Measurements from ENCODE around the gene OTX1.
"Not testable (repeated sequence)": the region's sequence is repeated elsewhere in the genome, so short reads cannot be mapped to it uniquely, and the experiment has no call there.

OTX1 gene

DNA sequence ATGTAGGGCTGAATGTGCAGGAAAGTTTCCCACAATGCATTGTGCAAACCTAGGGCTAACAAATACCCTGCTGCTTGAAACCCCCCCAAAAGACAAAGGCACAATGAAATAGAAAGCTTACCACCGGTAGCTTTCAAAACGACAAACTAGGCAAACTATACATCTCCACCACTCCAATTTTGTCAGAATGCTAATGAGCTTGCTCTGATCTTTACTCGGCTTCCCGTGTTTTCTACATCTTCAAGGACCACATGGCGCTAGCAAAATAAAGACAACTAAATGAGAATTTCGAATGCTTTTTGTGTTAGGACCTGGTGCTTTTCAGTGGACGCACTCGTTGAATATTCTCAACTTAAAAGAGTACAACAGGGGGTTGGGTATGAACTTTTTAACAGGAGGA is 37.2 kb upstream of the OTX1 start:
- no peak overlapping the region for H3K27ac ChIP-seq
- TF ChIP-seq, protein P1, sequence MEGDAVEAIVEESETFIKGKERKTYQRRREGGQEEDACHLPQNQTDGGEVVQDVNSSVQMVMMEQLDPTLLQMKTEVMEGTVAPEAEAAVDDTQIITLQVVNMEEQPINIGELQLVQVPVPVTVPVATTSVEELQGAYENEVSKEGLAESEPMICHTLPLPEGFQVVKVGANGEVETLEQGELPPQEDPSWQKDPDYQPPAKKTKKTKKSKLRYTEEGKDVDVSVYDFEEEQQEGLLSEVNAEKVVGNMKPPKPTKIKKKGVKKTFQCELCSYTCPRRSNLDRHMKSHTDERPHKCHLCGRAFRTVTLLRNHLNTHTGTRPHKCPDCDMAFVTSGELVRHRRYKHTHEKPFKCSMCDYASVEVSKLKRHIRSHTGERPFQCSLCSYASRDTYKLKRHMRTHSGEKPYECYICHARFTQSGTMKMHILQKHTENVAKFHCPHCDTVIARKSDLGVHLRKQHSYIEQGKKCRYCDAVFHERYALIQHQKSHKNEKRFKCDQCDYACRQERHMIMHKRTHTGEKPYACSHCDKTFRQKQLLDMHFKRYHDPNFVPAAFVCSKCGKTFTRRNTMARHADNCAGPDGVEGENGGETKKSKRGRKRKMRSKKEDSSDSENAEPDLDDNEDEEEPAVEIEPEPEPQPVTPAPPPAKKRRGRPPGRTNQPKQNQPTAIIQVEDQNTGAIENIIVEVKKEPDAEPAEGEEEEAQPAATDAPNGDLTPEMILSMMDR (IDR thresholded peaks at IDR 0.05) = no peak
- no peak for TF ChIP-seq ZFX (IDR thresholded peaks at IDR 0.05; ENCODE audit: borderline replicate concordance)

DNA sequence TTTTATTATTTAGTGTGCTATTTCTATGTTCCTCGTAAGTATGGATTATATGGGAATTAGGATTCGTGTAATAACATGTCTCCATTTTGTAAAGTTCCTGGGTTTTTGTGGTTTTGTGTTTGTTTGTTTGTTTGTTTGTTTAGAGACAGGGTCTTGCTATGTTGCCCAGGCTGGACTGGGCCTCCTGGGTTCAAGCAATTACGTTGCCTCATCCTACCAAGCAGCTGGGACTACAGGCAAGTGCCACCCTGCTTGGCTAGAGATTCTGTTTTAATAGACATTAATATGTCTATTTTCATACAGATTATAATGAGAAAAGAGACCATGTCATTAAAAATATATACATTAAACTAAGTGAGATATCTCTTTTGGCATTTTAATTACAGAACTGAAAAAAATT is 35.2 kb upstream of the OTX1 start:
- no peak overlapping the region for H3K27ac ChIP-seq
- TF ChIP-seq, protein P1 (IDR thresholded peaks at IDR 0.05) = no peak
- no peak for TF ChIP-seq ZFX (IDR thresholded peaks at IDR 0.05; ENCODE audit: borderline replicate concordance)

DNA sequence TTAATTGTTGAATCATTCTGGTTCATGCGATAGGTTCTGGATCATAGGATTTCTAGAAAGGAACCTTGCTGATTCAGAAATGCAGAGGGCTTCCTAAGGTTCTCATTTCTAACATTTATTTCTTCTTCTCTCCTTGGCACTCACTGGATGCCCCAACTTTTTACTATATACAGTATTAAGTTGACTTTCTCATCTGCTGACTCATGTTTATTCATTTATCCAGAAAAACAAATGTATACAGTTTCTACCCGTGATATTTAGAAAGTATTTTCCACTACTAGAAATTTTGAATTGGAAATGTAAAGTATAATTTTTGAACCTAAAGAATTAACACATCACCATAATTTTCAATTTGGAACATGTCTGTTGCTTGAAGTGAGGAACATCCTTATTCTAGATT is 32.2 kb upstream of the OTX1 start:
- H3K27ac ChIP-seq = no peak overlapping the region
- TF ChIP-seq, protein P1 (IDR thresholded peaks at IDR 0.05) = no peak
- no peak for TF ChIP-seq ZFX (IDR thresholded peaks at IDR 0.05; ENCODE audit: borderline replicate concordance)

DNA sequence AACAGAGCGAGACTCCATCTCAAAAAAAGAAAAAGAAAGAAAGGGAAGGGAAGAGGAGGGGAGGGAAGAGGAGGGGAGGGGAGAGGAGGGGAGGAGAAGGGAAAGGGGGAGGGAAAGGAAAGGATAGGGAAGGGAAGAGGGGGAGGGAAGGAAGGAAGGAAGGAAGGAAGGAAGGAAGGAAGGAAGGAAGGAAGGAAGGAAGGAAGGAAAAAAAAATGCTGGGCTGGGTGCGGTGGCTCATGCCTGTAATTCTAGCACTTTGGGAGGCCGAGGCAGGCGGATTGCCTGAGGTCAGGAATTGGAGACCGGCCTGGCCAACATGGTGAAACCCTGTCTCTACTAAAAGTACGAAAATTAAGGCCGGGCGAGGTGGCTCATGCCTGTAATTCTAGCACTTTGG is 30.9 kb upstream of the OTX1 start:
- H3K27ac ChIP-seq = not testable (repeated sequence)

DNA sequence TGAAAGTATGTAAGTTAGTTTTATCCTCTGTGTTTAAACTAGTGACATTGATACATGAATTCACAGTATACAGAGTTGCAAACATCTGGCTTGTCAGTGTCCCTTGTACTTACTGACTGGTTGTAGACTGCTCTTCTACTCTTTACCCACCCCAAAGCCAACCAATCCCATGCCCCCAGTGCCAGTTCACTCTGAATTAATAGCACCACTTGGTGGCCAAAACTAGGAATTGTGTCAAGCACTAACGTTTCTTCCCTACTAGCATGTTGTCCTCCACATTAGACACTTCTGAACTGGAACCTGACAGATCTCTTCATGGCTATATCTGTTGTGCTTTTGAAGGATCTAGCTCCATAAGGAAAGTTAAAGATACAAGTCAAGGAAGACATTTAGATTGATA is 27.2 kb upstream of the OTX1 start:
- TF ChIP-seq ZFX (IDR thresholded peaks at IDR 0.05; ENCODE audit: borderline replicate concordance) = no peak
- TF ChIP-seq, protein P1 (IDR thresholded peaks at IDR 0.05) = peak; percentile 60
- no peak overlapping the region for H3K27ac ChIP-seq

DNA sequence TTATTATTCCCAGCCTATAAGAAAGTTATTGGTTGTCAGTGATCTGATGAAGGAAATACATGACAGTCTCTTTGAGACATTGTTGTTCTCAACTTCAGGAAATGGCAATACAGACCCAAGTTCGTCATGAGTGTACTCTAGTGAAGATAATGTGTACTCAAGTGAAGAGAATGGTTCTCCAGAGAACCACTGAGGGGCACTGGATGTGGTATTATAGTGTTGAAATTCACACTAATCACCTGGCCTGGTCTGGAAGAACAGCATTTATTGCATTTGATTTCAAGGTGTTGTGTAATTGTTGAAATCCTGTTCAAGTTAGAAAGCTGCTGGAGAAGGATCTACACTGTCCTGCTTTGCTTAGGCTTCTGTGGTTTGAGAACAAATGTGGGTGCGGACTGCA is 23.4 kb upstream of the OTX1 start:
- H3K27ac ChIP-seq = no peak overlapping the region
- TF ChIP-seq, protein P1 (IDR thresholded peaks at IDR 0.05) = no peak
- TF ChIP-seq ZFX (IDR thresholded peaks at IDR 0.05; ENCODE audit: borderline replicate concordance) = no peak

DNA sequence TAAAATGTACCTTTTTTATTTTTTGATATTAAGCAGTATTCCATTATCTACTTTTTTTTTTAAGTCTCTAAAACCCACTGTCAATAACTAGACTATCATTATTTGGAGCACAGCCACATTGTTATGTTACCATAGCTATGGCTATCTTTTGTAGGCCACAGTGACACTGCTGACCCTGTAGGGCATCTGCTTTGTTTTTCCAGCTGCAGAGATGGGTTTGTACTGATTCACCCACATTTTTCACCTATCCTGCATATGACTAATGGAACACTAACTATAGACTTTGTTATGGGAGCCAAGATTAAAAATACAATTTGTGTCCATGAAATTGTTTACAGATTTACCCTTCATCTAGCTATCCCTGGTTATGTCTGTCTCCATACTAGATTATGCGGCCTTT is 21.6 kb upstream of the OTX1 start:
- no peak for TF ChIP-seq ZFX (IDR thresholded peaks at IDR 0.05; ENCODE audit: borderline replicate concordance)
- TF ChIP-seq, protein P1 (IDR thresholded peaks at IDR 0.05) = no peak
- H3K27ac ChIP-seq = no peak overlapping the region

DNA sequence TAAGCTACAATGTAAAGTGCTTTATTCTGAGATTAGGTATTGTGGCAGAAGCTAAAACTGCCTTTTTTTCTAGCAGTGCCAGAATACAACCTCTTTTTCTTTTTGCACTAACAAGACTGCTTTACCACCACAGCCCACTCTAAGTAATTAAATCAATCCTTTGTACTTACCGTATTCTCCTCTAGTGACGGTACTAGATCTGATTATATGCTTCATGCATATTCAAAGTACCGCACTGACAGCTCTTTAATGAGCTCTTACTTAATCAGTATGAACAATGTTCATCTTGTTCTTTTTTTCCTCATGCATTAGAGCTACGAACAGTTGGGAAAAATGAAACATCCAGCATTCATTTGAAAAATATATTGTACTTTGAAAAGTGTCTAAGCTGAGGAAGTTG is 16.1 kb upstream of the OTX1 start:
- TF ChIP-seq, protein P1 (IDR thresholded peaks at IDR 0.05) = no peak
- no peak for TF ChIP-seq ZFX (IDR thresholded peaks at IDR 0.05; ENCODE audit: borderline replicate concordance)
- H3K27ac ChIP-seq = no peak overlapping the region
